ENCODE data around the gene ZNF514. TPM values are rescaled to one million over a fixed set of nuclear protein-coding genes. Genes with fewer than 3 reads are reported as not detected.
"Not testable (repeated sequence)": the region's sequence is repeated elsewhere in the genome, so short reads cannot be mapped to it uniquely, and the experiment has no call there.

ZNF514 gene
- total and polyA plus RNA-seq, 5 experiments from 2014 or later = 10.0 to 43.9 (median 11.2) TPM

- Mint-ChIP-seq H3K36me3 (peaks cover 0 to 22% (median 0%) of the 10 kb centered on the region in 3 donors), H3K27ac (peak within 1 kb of the TSS; percentile 92 to 97 (median 95)), H3K27me3 (peaks cover 0 to 2% (median 0%) of the 10 kb centered on the region in 5 donors), H3K9me3 (peaks cover 0 to 1% (median 0%) of the 10 kb centered on the region in 9 donors), H3K4me3 (peak within 1 kb of the TSS; percentile 89 to 98 (median 96)), H3K4me1 (peaks cover 16 to 53% (median 48%) of the 10 kb centered on the region in 4 donors)
- POLR2A ChIA-PET = interaction anchor here (0.9 to 10.5 kb wide), 16 partner anchors 11 to 98 kb away, joined by 3 to 106 read pairs (median 6); partner anchors contain the start of genes MAL, ZNF2 and ZNF514
- ATAC-seq = peak; percentile 91
- DNase-seq = peak; percentile 65 to 87 (median 79)
Observed at GRCh38 chr2:95121407-95122196, 38.0 kb downstream of the ZNF514 start, which contains the start of gene MRPS5. MRPS5 (minus strand) TSS chr2:95121808; CDS start chr2:95121791, 17 bp downstream.

GRCh38 chr2:95121093-95121406 lies 38.6 kb downstream of the ZNF514 start:
- POLR2A ChIA-PET = interaction anchor here (0.9 to 10.5 kb wide), 15 partner anchors 11 to 97 kb away, joined by 3 to 106 read pairs (median 6); partner anchors contain the start of genes MAL, ZNF2 and ZNF514
- Mint-ChIP-seq H3K27ac (peak overlapping the region; percentile 92 to 97 (median 95)), H3K27me3 (no peaks in the 10 kb centered on the region), H3K4me3 (peak overlapping the region; percentile 89 to 98 (median 96)), H3K4me1 (peaks cover 16 to 54% (median 48%) of the 10 kb centered on the region in 4 donors), H3K9me3 (peaks cover 0 to 1% (median 0%) of the 10 kb centered on the region in 9 donors), H3K36me3 (peaks cover 0 to 23% (median 0%) of the 10 kb centered on the region in 3 donors)
- no peak for DNase-seq
- ATAC-seq = no peak

GRCh38 chr2:95115418-95115817 lies 44.2 kb downstream of the ZNF514 start:
- ATAC-seq (peak; percentile 99 to 100), DNase-seq (peak; percentile 52 to 88 (median 71))
- POLR2A ChIA-PET = interaction anchor here (0.7 to 10.5 kb wide), 7 partner anchors 36 to 157 kb away, joined by 3 to 106 read pairs (median 7); partner anchors contain the start of gene MAL
- Mint-ChIP-seq H3K27me3 (no peaks in the 10 kb centered on the region), H3K4me3 (no peak overlapping the region), H3K36me3 (peaks cover 0 to 68% (median 16%) of the 10 kb centered on the region in 3 donors), H3K4me1 (peaks cover 18 to 45% (median 39%) of the 10 kb centered on the region in 4 donors), H3K27ac (peak overlapping the region in 3 of 10 donors; percentile 53 to 75 (median 75)), H3K9me3 (no peaks in the 10 kb centered on the region)

- DNase-seq (no peak), ATAC-seq (no peak)
- Mint-ChIP-seq H3K27me3 (no peaks in the 10 kb centered on the region), H3K4me1 (peaks cover 14 to 29% (median 22%) of the 10 kb centered on the region in 4 donors), H3K36me3 (peaks cover 7 to 75% (median 24%) of the 10 kb centered on the region in 3 donors), H3K4me3 (no peak overlapping the region), H3K27ac (peak overlapping the region in 1 of 10 donors; percentile 5), H3K9me3 (no peaks in the 10 kb centered on the region)
- POLR2A ChIA-PET = interaction anchor here (0.6 to 10.5 kb wide), 4 partner anchors 11 to 89 kb away, joined by 3 to 106 read pairs (median 5); partner anchors contain the start of gene MAL
Observed at GRCh38 chr2:95113464-95113863, 46.2 kb downstream of the ZNF514 start.

GRCh38 chr2:95110395-95110794 lies 49.3 kb downstream of the ZNF514 start:
- H3K27ac Mint-ChIP-seq = peak overlapping the region in 1 of 10 donors; percentile 2
- H3K36me3 Mint-ChIP-seq = peaks cover 7 to 86% (median 45%) of the 10 kb centered on the region in 3 donors
- POLR2A ChIA-PET = interaction anchor here (1.0 kb wide), 1 partner anchor 19 kb away, joined by 3 read pairs; no protein-coding TSS in a partner anchor
- DNase-seq (no peak), ATAC-seq (no peak)
- no peaks in the 10 kb centered on the region for H3K9me3 Mint-ChIP-seq
- H3K4me1 Mint-ChIP-seq = peaks cover 9 to 18% (median 14%) of the 10 kb centered on the region in 4 donors
- no peak overlapping the region for H3K4me3 Mint-ChIP-seq
- H3K27me3 Mint-ChIP-seq = no peaks in the 10 kb centered on the region

- Mint-ChIP-seq H3K9me3 (no peaks in the 10 kb centered on the region), H3K4me3 (no peak overlapping the region), H3K4me1 (peaks cover 0 to 16% (median 8%) of the 10 kb centered on the region in 4 donors), H3K27me3 (no peaks in the 10 kb centered on the region), H3K27ac (no peak overlapping the region), H3K36me3 (peaks cover 7 to 88% (median 43%) of the 10 kb centered on the region in 3 donors)
- POLR2A ChIA-PET = no interaction called here
- no peak for DNase-seq
- ATAC-seq = no peak
Observed at GRCh38 chr2:95109260-95109659, 50.4 kb downstream of the ZNF514 start.

- POLR2A ChIA-PET = interaction anchor here (1.1 to 1.4 kb wide), 2 partner anchors 53 to 84 kb away, joined by 4 read pairs; no protein-coding TSS in a partner anchor
- DNase-seq (no peak), ATAC-seq (no peak)
- peaks cover 0 to 15% (median 7%) of the 10 kb centered on the region in 4 donors for H3K4me1 Mint-ChIP-seq
- H3K36me3 Mint-ChIP-seq = peaks cover 7 to 87% (median 47%) of the 10 kb centered on the region in 3 donors
- H3K9me3 Mint-ChIP-seq = no peaks in the 10 kb centered on the region
- no peaks in the 10 kb centered on the region for H3K27me3 Mint-ChIP-seq
- peak overlapping the region in 2 of 10 donors; percentile 45 to 60 for H3K27ac Mint-ChIP-seq
- no peak overlapping the region for H3K4me3 Mint-ChIP-seq
Observed at GRCh38 chr2:95106081-95106480, 53.6 kb downstream of the ZNF514 start.

GRCh38 chr2:95104606-95105005 lies 55.0 kb downstream of the ZNF514 start:
- H3K27me3 Mint-ChIP-seq = no peaks in the 10 kb centered on the region
- H3K9me3 Mint-ChIP-seq = no peaks in the 10 kb centered on the region
- no peak overlapping the region for H3K4me3 Mint-ChIP-seq
- peaks cover 0 to 11% (median 2%) of the 10 kb centered on the region in 4 donors for H3K4me1 Mint-ChIP-seq
- H3K27ac Mint-ChIP-seq = peak overlapping the region in 2 of 10 donors; percentile 2 to 42
- ATAC-seq (no peak), DNase-seq (no peak)
- POLR2A ChIA-PET = no interaction called here
- peaks cover 3 to 88% (median 52%) of the 10 kb centered on the region in 3 donors for H3K36me3 Mint-ChIP-seq

GRCh38 chr2:95099910-95100309 lies 59.7 kb downstream of the ZNF514 start:
- peaks cover 3 to 90% (median 55%) of the 10 kb centered on the region in 3 donors for H3K36me3 Mint-ChIP-seq
- ATAC-seq (no peak), DNase-seq (no peak)
- peaks cover 0 to 7% (median 0%) of the 10 kb centered on the region in 9 donors for H3K9me3 Mint-ChIP-seq
- H3K27me3 Mint-ChIP-seq = no peaks in the 10 kb centered on the region
- POLR2A ChIA-PET = no interaction called here
- H3K4me3 Mint-ChIP-seq = no peak overlapping the region
- H3K27ac Mint-ChIP-seq = peak overlapping the region in 2 of 10 donors; percentile 12 to 60
- H3K4me1 Mint-ChIP-seq = peaks cover 18 to 28% (median 23%) of the 10 kb centered on the region in 4 donors

GRCh38 chr2:95098273-95098672 lies 61.4 kb downstream of the ZNF514 start:
- DNase-seq, H3K27me3 Mint-ChIP-seq, H3K9me3 Mint-ChIP-seq, POLR2A ChIA-PET, H3K4me3 Mint-ChIP-seq, ATAC-seq, H3K27ac Mint-ChIP-seq: not testable (repeated sequence)
- Mint-ChIP-seq H3K36me3 (peaks cover 3 to 95% (median 56%) of the 10 kb centered on the region in 3 donors), H3K4me1 (peaks cover 26 to 44% (median 34%) of the 10 kb centered on the region in 4 donors)

Measured in naive thymus-derived CD8-positive, alpha-beta T cell (primary cell).